Trophoblast cell (in vitro differentiated cells and primary cell): Measurements from ENCODE around the gene PAK1.

ENCODE experiments used
- DNase-seq, 2 donors: peaks; one replicate each; pipeline ENCODE4 v3.0.0-alpha.2; 2016
- H2AFZ ChIP-seq: 2 replicates; pipeline ENCODE4 v1.6.1; 2013; ENCODE audit warnings: low read length, moderate library complexity, mild to moderate bottlenecking; ENCODE audit not compliant: insufficient read depth, poor library complexity
- H2AK5ac ChIP-seq: 2 replicates; pipeline ENCODE4 v1.6.1; 2013; ENCODE audit warnings: mild to moderate bottlenecking, low read length
- H2BK120ac ChIP-seq: 2 replicates; pipeline ENCODE4 v1.6.1; 2013; ENCODE audit warnings: low read length, mild to moderate bottlenecking, moderate library complexity; ENCODE audit not compliant: insufficient read depth, poor library complexity
- H2BK12ac ChIP-seq: 2 replicates; pipeline ENCODE4 v1.6.1; 2013; ENCODE audit warnings: mild to moderate bottlenecking, low read length, moderate library complexity
- H2BK5ac ChIP-seq: 2 replicates; pipeline ENCODE4 v1.6.1; 2013; ENCODE audit warnings: low read length, low read depth, moderate library complexity, mild to moderate bottlenecking; ENCODE audit not compliant: poor library complexity
- H3K14ac ChIP-seq: 2 replicates; pipeline ENCODE4 v1.6.1; 2013; ENCODE audit warnings: mild to moderate bottlenecking, low read length
- H3K18ac ChIP-seq: 2 replicates; pipeline ENCODE4 v1.6.1; 2013; ENCODE audit warnings: mild to moderate bottlenecking, low read length
- H3K23ac ChIP-seq: 2 replicates; pipeline ENCODE4 v1.6.1; 2013; ENCODE audit warnings: low read length
- H3K27ac ChIP-seq: 2 replicates; pipeline ENCODE4 v1.5.1; 2013; ENCODE audit warnings: low read depth, mild to moderate bottlenecking, inconsistent platforms, low read length, moderate library complexity
- H3K27me3 ChIP-seq: 2 replicates; pipeline ENCODE4 v1.6.1; 2013; ENCODE audit warnings: inconsistent platforms, mild to moderate bottlenecking, low read length, moderate library complexity; ENCODE audit not compliant: insufficient read depth
- H3K36me3 ChIP-seq, 2 experiments: 1 replicate in 1 of 2; 2 replicates in 1 of 2; pipeline ENCODE4 v1.6.1; 2013; ENCODE audit warnings: low read length in 2 of 2, mild to moderate bottlenecking in 2 of 2, moderate library complexity in 1 of 2; ENCODE audit not compliant: insufficient read depth in 2 of 2, control insufficient read depth in 1 of 2
- H3K4ac ChIP-seq: 2 replicates; pipeline ENCODE4 v1.6.1; 2013; ENCODE audit warnings: low read depth, mild to moderate bottlenecking, low read length, moderate library complexity
- H3K4me1 ChIP-seq, 2 experiments: 1 replicate in 1 of 2; 2 replicates in 1 of 2; pipeline ENCODE4 v1.6.1; 2013; ENCODE audit warnings: low read length in 2 of 2, mild to moderate bottlenecking in 2 of 2, moderate library complexity in 1 of 2; ENCODE audit not compliant: insufficient read depth in 2 of 2, control insufficient read depth in 1 of 2
- H3K4me2 ChIP-seq: 2 replicates; pipeline ENCODE4 v1.6.1; 2013; ENCODE audit warnings: inconsistent platforms, mild to moderate bottlenecking, low read length, moderate library complexity
- H3K4me3 ChIP-seq: 2 replicates; pipeline ENCODE4 v1.5.1; 2013; ENCODE audit warnings: mild to moderate bottlenecking, low read depth, low read length, inconsistent platforms
- H3K79me1 ChIP-seq: one replicate; pipeline ENCODE4 v1.6.1; 2013; ENCODE audit warnings: low read length
- H3K79me2 ChIP-seq: 2 replicates; pipeline ENCODE4 v1.6.1; 2013; ENCODE audit warnings: low read length, mild to moderate bottlenecking; ENCODE audit not compliant: control insufficient read depth, insufficient read depth, poor library complexity
- H3K9ac ChIP-seq: 2 replicates; pipeline ENCODE4 v1.6.1; 2013; ENCODE audit warnings: mild to moderate bottlenecking, low read length
- H3K9me3 ChIP-seq: 2 replicates; pipeline ENCODE4 v1.6.1; 2013; ENCODE audit warnings: low read depth, mild to moderate bottlenecking, control low read depth, inconsistent platforms, low read length; ENCODE audit not compliant: insufficient read depth
- H4K12ac ChIP-seq: 2 replicates; pipeline ENCODE4 v1.6.1; 2013; ENCODE audit warnings: low read depth, mild to moderate bottlenecking, low read length, moderate library complexity
- H4K8ac ChIP-seq: 2 replicates; pipeline ENCODE4 v1.6.1; 2013; ENCODE audit warnings: low read depth, mild to moderate bottlenecking, low read length, moderate library complexity
- H4K91ac ChIP-seq: one replicate; pipeline ENCODE4 v1.6.1; 2013; ENCODE audit warnings: low read depth, mild to moderate bottlenecking, low read length, moderate library complexity
- WGBS: extraction: QIAGEN DNeasy Blood & Tissue Kit; methylation state at CpG from one replicate; pipeline ENCODE4 v1.1.7; 2013; ENCODE audit warnings: missing lambda C conversion rate; ENCODE audit not compliant: insufficient read length, insufficient coverage; ENCODE audit errors: extremely low coverage; 5-methylcytosine and 5-hydroxymethylcytosine counted together

Gene PAK1

GRCh38 chr11:77371646-77372045 lies 102.2 kb downstream of the PAK1 start:
- Histone ChIP-seq H4K91ac (no peak overlapping the region), H3K14ac (no peak overlapping the region)

GRCh38 chr11:77370217-77370616 lies 103.7 kb downstream of the PAK1 start:
- no peak overlapping the region for H3K23ac ChIP-seq
- no peak overlapping the region for H4K91ac ChIP-seq
- no CpG with 5 or more reads among the region's 1 CpG for WGBS
- H2BK5ac ChIP-seq: no peak overlapping the region
- peaks cover 2% of the 10 kb centered on the region in 2 experiments for H3K36me3 ChIP-seq
- no peak overlapping the region for H3K14ac ChIP-seq
- no peak overlapping the region for H4K12ac ChIP-seq
- H3K27me3 ChIP-seq: no peaks in the 10 kb centered on the region
- DNase-seq: no peak
- H3K4me2 ChIP-seq: no peak overlapping the region
- no peak overlapping the region for H3K9ac ChIP-seq
- no peaks in the 10 kb centered on the region for H3K79me2 ChIP-seq
- H2AK5ac ChIP-seq: no peak overlapping the region
- no peaks in the 10 kb centered on the region for H3K79me1 ChIP-seq
- H3K4me1 ChIP-seq: no peaks in the 10 kb centered on the region
- H3K18ac ChIP-seq: no peak overlapping the region
- no peak overlapping the region for H4K8ac ChIP-seq
- no peak overlapping the region for H3K4me3 ChIP-seq
- no peak overlapping the region for H3K27ac ChIP-seq
- H2BK120ac ChIP-seq: no peak overlapping the region
- peaks cover 2% of the 10 kb centered on the region for H3K9me3 ChIP-seq
- H2AFZ ChIP-seq: no peak overlapping the region
- no peak overlapping the region for H2BK12ac ChIP-seq
- no peak overlapping the region for H3K4ac ChIP-seq

More at GRCh38 chr11:77371646-77372045, 102.2 kb downstream of the PAK1 start:
- Histone ChIP-seq H2AK5ac (no peak overlapping the region), H4K8ac (no peak overlapping the region), H2AFZ (no peak overlapping the region), H2BK5ac (no peak overlapping the region), H3K4me2 (no peak overlapping the region), H3K9ac (no peak overlapping the region), H3K23ac (no peak overlapping the region), H3K27ac (no peak overlapping the region), H3K79me1 (no peaks in the 10 kb centered on the region), H3K27me3 (no peaks in the 10 kb centered on the region), H3K4me1 (no peaks in the 10 kb centered on the region), H3K4me3 (no peak overlapping the region), H3K4ac (no peak overlapping the region), H3K79me2 (no peaks in the 10 kb centered on the region), H2BK120ac (no peak overlapping the region), H3K36me3 (peaks cover 2% of the 10 kb centered on the region in 2 experiments), H2BK12ac (no peak overlapping the region), H3K9me3 (no peaks in the 10 kb centered on the region), H4K12ac (no peak overlapping the region), H3K18ac (no peak overlapping the region)
- DNase-seq: no peak

- no peak overlapping the region for H3K4ac ChIP-seq
- no peak overlapping the region for H4K12ac ChIP-seq
- peaks cover 2 to 7% of the 10 kb centered on the region in 2 experiments for H3K36me3 ChIP-seq
- peaks cover 5% of the 10 kb centered on the region for H3K9me3 ChIP-seq
- no peak overlapping the region for H3K23ac ChIP-seq
- no peak overlapping the region for H3K18ac ChIP-seq
- H2AFZ ChIP-seq: no peak overlapping the region
- H3K4me1 ChIP-seq: no peaks in the 10 kb centered on the region
- no peak overlapping the region for H4K91ac ChIP-seq
- no peaks in the 10 kb centered on the region for H3K79me2 ChIP-seq
- no peak overlapping the region for H2AK5ac ChIP-seq
- no peak overlapping the region for H2BK120ac ChIP-seq
- no peaks in the 10 kb centered on the region for H3K79me1 ChIP-seq
- DNase-seq: peak in 1 of 2 donors; percentile 52
- no peak overlapping the region for H3K27ac ChIP-seq
- no peak overlapping the region for H4K8ac ChIP-seq
- H3K14ac ChIP-seq: no peak overlapping the region
- H3K4me2 ChIP-seq: no peak overlapping the region
- H3K4me3 ChIP-seq: no peak overlapping the region
- H2BK12ac ChIP-seq: no peak overlapping the region
- no peaks in the 10 kb centered on the region for H3K27me3 ChIP-seq
- H3K9ac ChIP-seq: no peak overlapping the region
- WGBS: no CpG with 5 or more reads among the region's 3 CpGs
- H2BK5ac ChIP-seq: no peak overlapping the region
Observed at GRCh38 chr11:77361184-77361583, 112.7 kb downstream of the PAK1 start.

GRCh38 chr11:77359481-77359880 lies 114.4 kb downstream of the PAK1 start:
- Histone ChIP-seq H3K18ac (no peak overlapping the region), H4K8ac (no peak overlapping the region), H3K4ac (no peak overlapping the region), H3K9ac (no peak overlapping the region), H3K27me3 (no peaks in the 10 kb centered on the region), H2BK12ac (no peak overlapping the region), H2BK5ac (no peak overlapping the region), H3K79me2 (no peaks in the 10 kb centered on the region), H2AFZ (no peak overlapping the region), H4K91ac (no peak overlapping the region), H4K12ac (no peak overlapping the region), H2BK120ac (no peak overlapping the region), H3K36me3 (peaks cover 4 to 11% of the 10 kb centered on the region in 2 experiments), H3K27ac (no peak overlapping the region), H3K4me2 (no peak overlapping the region), H3K14ac (no peak overlapping the region), H3K4me1 (no peaks in the 10 kb centered on the region), H3K9me3 (peaks cover 3% of the 10 kb centered on the region), H3K23ac (no peak overlapping the region), H3K79me1 (no peaks in the 10 kb centered on the region), H2AK5ac (no peak overlapping the region), H3K4me3 (no peak overlapping the region)
- no peak for DNase-seq
